Measurements from ENCODE around the gene ARID4B.

DNA sequence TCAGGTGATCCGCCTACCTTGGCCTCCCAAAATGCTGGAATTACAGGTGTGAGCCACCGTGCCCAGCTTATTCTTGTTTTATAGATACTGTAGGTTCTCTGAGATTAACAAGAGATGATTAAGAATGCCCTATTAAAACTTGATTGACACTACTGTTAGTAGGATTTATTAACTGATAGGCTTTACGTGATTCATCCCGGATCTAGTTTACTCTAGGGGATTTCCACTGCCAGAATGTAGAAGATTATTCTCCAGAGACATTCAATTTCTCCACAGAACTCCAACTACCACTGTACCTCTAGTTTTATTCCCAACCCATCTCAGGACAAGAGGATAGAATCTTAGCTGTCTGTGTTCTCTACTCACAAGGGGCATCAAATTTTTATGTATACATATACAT, 140.7 kb downstream of the ARID4B start:
- TF ChIP-seq, protein P1, sequence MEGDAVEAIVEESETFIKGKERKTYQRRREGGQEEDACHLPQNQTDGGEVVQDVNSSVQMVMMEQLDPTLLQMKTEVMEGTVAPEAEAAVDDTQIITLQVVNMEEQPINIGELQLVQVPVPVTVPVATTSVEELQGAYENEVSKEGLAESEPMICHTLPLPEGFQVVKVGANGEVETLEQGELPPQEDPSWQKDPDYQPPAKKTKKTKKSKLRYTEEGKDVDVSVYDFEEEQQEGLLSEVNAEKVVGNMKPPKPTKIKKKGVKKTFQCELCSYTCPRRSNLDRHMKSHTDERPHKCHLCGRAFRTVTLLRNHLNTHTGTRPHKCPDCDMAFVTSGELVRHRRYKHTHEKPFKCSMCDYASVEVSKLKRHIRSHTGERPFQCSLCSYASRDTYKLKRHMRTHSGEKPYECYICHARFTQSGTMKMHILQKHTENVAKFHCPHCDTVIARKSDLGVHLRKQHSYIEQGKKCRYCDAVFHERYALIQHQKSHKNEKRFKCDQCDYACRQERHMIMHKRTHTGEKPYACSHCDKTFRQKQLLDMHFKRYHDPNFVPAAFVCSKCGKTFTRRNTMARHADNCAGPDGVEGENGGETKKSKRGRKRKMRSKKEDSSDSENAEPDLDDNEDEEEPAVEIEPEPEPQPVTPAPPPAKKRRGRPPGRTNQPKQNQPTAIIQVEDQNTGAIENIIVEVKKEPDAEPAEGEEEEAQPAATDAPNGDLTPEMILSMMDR (conservative IDR thresholded peaks at IDR 0.05; ENCODE audit: low read length), result no peak
- TF ChIP-seq EZH2phosphoT487 (IDR thresholded peaks at IDR 0.05; ENCODE audit: borderline replicate concordance), result no peak

All from Loucy (cell line).